Astrocyte of the hippocampus (primary cell): Measurements from ENCODE around the gene MSRB1.

Experiments
- DNase-seq: peaks from one replicate; pipeline ENCODE4 v3.0.0; 2011; ENCODE audit warnings: low read depth, low spot score

The MSRB1 gene

GRCh38 chr16:1918351-1919326 lies 24.4 kb downstream of the MSRB1 start, which contains the start of gene HS3ST6:
TSS of gene HS3ST6 (minus strand) at chr16:1918415. CDS start at chr16:1918323, 92 bp downstream.
- no peak for DNase-seq

- DNase-seq: no peak
Observed at GRCh38 chr16:1917665-1918350, 25.2 kb downstream of the MSRB1 start.

GRCh38 chr16:1917056-1917664 lies 25.8 kb downstream of the MSRB1 start:
- no peak for DNase-seq

GRCh38 chr16:1916640-1916990 lies 26.4 kb downstream of the MSRB1 start:
- no peak for DNase-seq

- no peak for DNase-seq
Observed at GRCh38 chr16:1915732-1916639, 27.0 kb downstream of the MSRB1 start.

- no peak for DNase-seq
Observed at GRCh38 chr16:1914988-1915387, 28.0 kb downstream of the MSRB1 start.

GRCh38 chr16:1914084-1914608 lies 28.9 kb downstream of the MSRB1 start:
- no peak for DNase-seq

GRCh38 chr16:1913327-1914083 lies 29.5 kb downstream of the MSRB1 start:
- no peak for DNase-seq

- DNase-seq: no peak
Observed at GRCh38 chr16:1912215-1912543, 30.8 kb downstream of the MSRB1 start.

GRCh38 chr16:1911467-1912214 lies 31.4 kb downstream of the MSRB1 start:
- DNase-seq: no peak

- DNase-seq: no peak
Observed at GRCh38 chr16:1909561-1910231, 33.3 kb downstream of the MSRB1 start.

GRCh38 chr16:1908983-1909382 lies 34.0 kb downstream of the MSRB1 start:
- no peak for DNase-seq

- no peak for DNase-seq
Observed at GRCh38 chr16:1908184-1908583, 34.8 kb downstream of the MSRB1 start.

GRCh38 chr16:1907226-1907860 lies 35.7 kb downstream of the MSRB1 start:
- no peak for DNase-seq

- DNase-seq: no peak
Observed at GRCh38 chr16:1906846-1907165, 36.2 kb downstream of the MSRB1 start.

- no peak for DNase-seq
Observed at GRCh38 chr16:1906055-1906845, 36.7 kb downstream of the MSRB1 start.

- no peak for DNase-seq
Observed at GRCh38 chr16:1903845-1904840, 38.9 kb downstream of the MSRB1 start.
